Natural killer cell (primary cell): ENCODE results near the gene CFAP99. TPM values are rescaled to one million over a fixed set of nuclear protein-coding genes. Genes with fewer than 3 reads are reported as not detected.
"Not testable (repeated sequence)": the region's sequence is repeated elsewhere in the genome, so short reads cannot be mapped to it uniquely, and the experiment has no call there.

Source experiments
- ATAC-seq, 3 donors: fragments of 150-1000 bp in 2 of 3; fragments of 200-7000 bp in 1 of 3; cut with Tn5 transposase; 1 replicate in 1 of 3; 2 replicates in 2 of 3; pipeline ENCODE4 v1.10.0; 2021; ENCODE audit warnings: mild to moderate bottlenecking in 2 of 3, moderate library complexity in 2 of 3
- DNase-seq, 2 donors: peaks; one replicate each; pipeline versions ENCODE4 v3.0.0 to v3.0.0-alpha.2; 2013 to 2021; ENCODE audit warnings: mixed read lengths in 1 of 2
- H3K27ac ChIP-seq: one replicate; pipeline ENCODE4 v1.5.1; 2013; ENCODE audit warnings: mild to moderate bottlenecking, low read length
- H3K27me3 ChIP-seq: one replicate; pipeline ENCODE4 v1.6.1; 2013; ENCODE audit warnings: low read length; ENCODE audit not compliant: control insufficient read depth, insufficient read depth
- H3K36me3 ChIP-seq: one replicate; pipeline ENCODE4 v1.6.1; 2013; ENCODE audit warnings: low read length; ENCODE audit not compliant: control insufficient read depth, insufficient read depth
- H3K4me1 ChIP-seq: one replicate; pipeline ENCODE4 v1.6.1; 2013; ENCODE audit warnings: low read length; ENCODE audit not compliant: control insufficient read depth, insufficient read depth
- H3K4me3 ChIP-seq: one replicate; pipeline ENCODE4 v1.5.1; 2013; ENCODE audit warnings: low read length
- H3K9me3 ChIP-seq: one replicate; pipeline ENCODE4 v1.6.1; 2013; ENCODE audit warnings: low read length; ENCODE audit not compliant: control insufficient read depth, insufficient read depth
- H3K27ac Mint-ChIP-seq, 2 donors: one replicate each; pipeline ENCODE4 v1.8.0; 2022; ENCODE audit warnings: mild to moderate bottlenecking in 2 of 2, mixed read lengths in 2 of 2, moderate library complexity in 1 of 2
- H3K27me3 Mint-ChIP-seq, 2 donors: one replicate each; pipeline ENCODE4 v1.8.0; 2022; ENCODE audit warnings: low read depth in 2 of 2, mixed read lengths in 2 of 2
- H3K36me3 Mint-ChIP-seq: one replicate; pipeline ENCODE4 v1.8.0; 2022; ENCODE audit warnings: mixed read lengths
- H3K4me1 Mint-ChIP-seq, 2 donors: one replicate each; pipeline ENCODE4 v1.8.0; 2022; ENCODE audit warnings: mixed read lengths in 2 of 2
- H3K4me3 Mint-ChIP-seq: one replicate; pipeline ENCODE4 v1.8.0; 2022; ENCODE audit warnings: mild to moderate bottlenecking, moderate library complexity, mixed read lengths
- H3K9me3 Mint-ChIP-seq, 2 donors: one replicate each; pipeline ENCODE4 v1.8.0; 2022; ENCODE audit warnings: mixed read lengths in 2 of 2
- WGBS: methylation state at CpG from one replicate; pipeline ENCODE4 v1.1.7; 2013; ENCODE audit warnings: missing lambda C conversion rate; ENCODE audit not compliant: insufficient coverage; 5-methylcytosine and 5-hydroxymethylcytosine counted together
- intact Hi-C: fragments of 100-400 bp; cut with micrococcal nuclease; formaldehyde crosslinking; loops from one replicate; pipeline ENCODE4 v1.14.2; 2022
- total RNA-seq, 4 donors: library from RNA; stranded (reverse); fragments of 120-200 nt in 1 of 4; gene quantifications; one replicate each; pipeline versions ENCODE4 v1.2.3 to v1.2.4, GENCODE V29; 2013 to 2022
- TF ChIP-seq, protein P1 (sequence below): fragments of 200-600 bp; IDR thresholded peaks from one replicate; pipeline ENCODE4 v1.8.0; 2022; ENCODE audit warnings: antibody characterized with exemption

Gene CFAP99
- total RNA-seq, 3 donors from 2014 or later (not counting 1 experiment from before 2014, with no cell fraction given): not detected

DNA sequence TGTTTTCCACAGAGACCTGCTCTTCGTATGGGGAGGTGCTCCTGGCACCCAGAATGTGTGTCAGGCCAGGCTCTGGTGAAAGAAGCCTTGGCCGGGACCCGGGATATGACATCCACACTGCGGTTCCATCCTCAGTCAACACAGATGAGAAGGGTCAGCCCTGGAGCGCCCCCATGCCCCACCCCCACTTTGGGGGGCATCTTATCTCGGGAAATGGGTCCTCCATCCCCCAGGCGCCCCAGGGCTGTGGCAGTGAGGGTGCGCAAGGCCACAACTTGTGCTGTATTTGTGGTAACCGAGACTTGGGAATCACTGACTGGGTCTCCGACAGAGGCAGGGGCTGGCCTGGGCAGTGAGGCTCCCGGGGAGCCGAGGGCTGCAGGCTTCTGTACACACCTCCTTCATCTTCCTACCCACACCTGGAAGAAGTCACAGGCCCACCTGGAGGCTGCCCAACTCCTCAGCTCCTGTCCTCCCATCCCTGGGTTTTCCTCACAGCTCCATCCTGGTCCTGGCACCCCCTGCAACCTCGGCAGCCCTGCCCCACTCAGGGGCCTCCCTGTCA lies 8.0 kb downstream of the CFAP99 start:
- Histone ChIP-seq H3K4me3 (no peak overlapping the region), H3K27ac (no peak overlapping the region), H3K36me3 (no peaks in the 10 kb centered on the region), H3K27me3 (peaks cover 2% of the 10 kb centered on the region), H3K9me3 (no peaks in the 10 kb centered on the region), H3K4me1 (no peaks in the 10 kb centered on the region)
- Mint-ChIP-seq H3K36me3 (no peaks in the 10 kb centered on the region), H3K27ac (no peak overlapping the region), H3K27me3 (peaks cover 5 to 8% of the 10 kb centered on the region in 2 donors), H3K4me3 (no peak overlapping the region), H3K9me3 (no peaks in the 10 kb centered on the region), H3K4me1 (peaks cover 0 to 4% of the 10 kb centered on the region in 2 donors)
- WGBS: 85% methylated on average over 13 of the region's 13 CpGs
- intact Hi-C loops: no loop called here
- ATAC-seq (no peak), DNase-seq (no peak)
- TF ChIP-seq, protein P1, sequence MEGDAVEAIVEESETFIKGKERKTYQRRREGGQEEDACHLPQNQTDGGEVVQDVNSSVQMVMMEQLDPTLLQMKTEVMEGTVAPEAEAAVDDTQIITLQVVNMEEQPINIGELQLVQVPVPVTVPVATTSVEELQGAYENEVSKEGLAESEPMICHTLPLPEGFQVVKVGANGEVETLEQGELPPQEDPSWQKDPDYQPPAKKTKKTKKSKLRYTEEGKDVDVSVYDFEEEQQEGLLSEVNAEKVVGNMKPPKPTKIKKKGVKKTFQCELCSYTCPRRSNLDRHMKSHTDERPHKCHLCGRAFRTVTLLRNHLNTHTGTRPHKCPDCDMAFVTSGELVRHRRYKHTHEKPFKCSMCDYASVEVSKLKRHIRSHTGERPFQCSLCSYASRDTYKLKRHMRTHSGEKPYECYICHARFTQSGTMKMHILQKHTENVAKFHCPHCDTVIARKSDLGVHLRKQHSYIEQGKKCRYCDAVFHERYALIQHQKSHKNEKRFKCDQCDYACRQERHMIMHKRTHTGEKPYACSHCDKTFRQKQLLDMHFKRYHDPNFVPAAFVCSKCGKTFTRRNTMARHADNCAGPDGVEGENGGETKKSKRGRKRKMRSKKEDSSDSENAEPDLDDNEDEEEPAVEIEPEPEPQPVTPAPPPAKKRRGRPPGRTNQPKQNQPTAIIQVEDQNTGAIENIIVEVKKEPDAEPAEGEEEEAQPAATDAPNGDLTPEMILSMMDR: no peak

DNA sequence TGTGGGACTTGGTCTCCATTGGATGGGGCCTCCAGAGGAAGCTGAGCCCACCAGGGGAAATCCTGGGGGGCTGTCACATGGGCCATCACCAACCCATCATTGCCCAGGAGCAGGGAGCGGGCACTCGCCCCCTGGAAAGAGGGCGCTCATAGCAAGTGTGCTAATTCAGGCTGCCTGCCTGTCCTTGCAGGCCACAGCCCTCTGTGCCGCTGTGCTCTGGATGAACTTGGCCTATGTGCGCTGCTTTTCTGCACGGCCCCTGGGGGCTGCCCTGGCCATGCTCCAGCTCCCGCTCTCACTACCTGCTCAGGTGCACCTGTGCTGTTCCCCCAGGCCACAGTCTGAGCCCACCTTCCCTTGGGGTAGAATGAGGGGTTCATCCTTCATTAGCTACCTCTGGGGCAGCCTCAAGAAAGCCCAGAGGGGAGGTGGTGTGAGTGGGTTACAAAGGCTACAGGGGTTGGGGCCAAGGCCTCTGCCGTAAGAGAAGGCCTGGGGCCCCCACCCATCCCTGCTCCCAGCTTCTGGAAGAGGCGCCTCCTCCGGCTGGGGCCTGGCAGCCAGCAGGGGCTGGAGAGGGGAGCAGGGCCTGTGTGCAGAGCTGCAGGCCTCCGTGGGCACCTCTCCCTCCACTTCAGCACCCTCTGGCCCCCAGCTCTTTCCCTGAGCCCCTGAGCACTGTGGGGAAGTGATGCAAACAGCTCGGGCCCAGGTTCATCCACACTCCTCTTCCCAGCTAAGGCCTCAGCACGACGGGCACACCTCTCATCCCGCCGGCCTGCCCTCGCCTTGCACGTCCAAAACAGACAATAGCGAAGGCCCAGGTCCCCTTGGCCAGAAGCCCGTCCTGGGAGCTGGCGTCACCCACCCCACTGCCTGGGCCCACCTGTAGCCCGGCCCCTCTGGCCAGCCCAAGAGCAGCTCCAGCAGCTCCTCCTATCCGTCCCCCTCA lies 8.9 kb downstream of the CFAP99 start:
- no peaks in the 10 kb centered on the region for H3K36me3 ChIP-seq
- intact Hi-C loops: no loop called here
- no peaks in the 10 kb centered on the region for H3K36me3 Mint-ChIP-seq
- H3K27ac Mint-ChIP-seq: no peak overlapping the region
- H3K4me3 ChIP-seq: no peak overlapping the region
- no peaks in the 10 kb centered on the region for H3K27me3 ChIP-seq
- no peak for DNase-seq
- H3K4me1 Mint-ChIP-seq: peaks cover 0 to 4% of the 10 kb centered on the region in 2 donors
- H3K27ac ChIP-seq: no peak overlapping the region
- TF ChIP-seq, protein P1: no peak
- no peak overlapping the region for H3K4me3 Mint-ChIP-seq
- no peaks in the 10 kb centered on the region for H3K9me3 Mint-ChIP-seq
- H3K27me3 Mint-ChIP-seq: peaks cover under 1 to 5% of the 10 kb centered on the region in 2 donors
- no peaks in the 10 kb centered on the region for H3K9me3 ChIP-seq
- ATAC-seq: no peak
- WGBS: 95% methylated on average over 23 of the region's 23 CpGs
- no peaks in the 10 kb centered on the region for H3K4me1 ChIP-seq

DNA sequence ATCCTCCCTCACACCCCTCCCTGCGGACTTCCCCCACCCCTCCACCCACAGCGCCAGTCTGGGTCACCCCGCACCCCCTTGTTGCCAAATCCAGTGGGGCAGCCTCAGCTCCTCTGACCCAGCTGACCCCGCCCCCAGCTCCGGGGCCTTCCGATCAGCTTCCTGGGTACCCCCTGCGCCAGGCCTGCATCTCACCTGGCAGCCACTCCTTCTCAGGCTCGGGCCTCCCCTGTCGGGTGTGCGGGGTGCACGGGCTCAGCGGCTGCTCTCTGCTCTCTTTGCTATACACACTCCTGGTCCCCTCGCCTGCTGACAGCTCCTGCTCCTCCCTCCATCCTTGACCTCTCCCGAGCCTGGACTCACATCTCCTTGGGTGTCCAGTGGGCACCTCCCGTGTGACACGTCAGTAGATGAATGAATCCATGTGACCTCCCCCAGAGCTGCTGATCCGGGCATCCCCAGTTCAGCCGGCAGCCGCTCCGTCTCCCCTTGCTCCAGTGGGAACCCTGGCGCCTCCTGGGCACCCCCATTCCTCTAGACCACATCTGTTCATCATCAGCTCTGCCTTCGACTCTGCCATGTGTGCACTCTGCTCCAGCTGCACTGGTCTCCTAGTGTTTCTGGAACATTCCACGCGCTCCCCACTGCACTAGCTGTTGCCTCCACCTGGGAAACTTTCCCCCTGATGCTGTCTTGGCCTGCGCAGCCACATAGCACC lies 9.9 kb downstream of the CFAP99 start:
- intact Hi-C loops: no loop called here
- Mint-ChIP-seq H3K4me3 (no peak overlapping the region), H3K9me3 (no peaks in the 10 kb centered on the region), H3K27ac (no peak overlapping the region), H3K4me1 (peaks cover 0 to 4% of the 10 kb centered on the region in 2 donors), H3K36me3 (no peaks in the 10 kb centered on the region), H3K27me3 (peaks cover 0 to 5% of the 10 kb centered on the region in 2 donors)
- no peak overlapping the region for H3K4me3 ChIP-seq
- no peak for ATAC-seq
- no peaks in the 10 kb centered on the region for H3K27me3 ChIP-seq
- no peaks in the 10 kb centered on the region for H3K9me3 ChIP-seq
- WGBS: 89% methylated on average over 24 of the region's 25 CpGs
- DNase-seq: no peak
- no peaks in the 10 kb centered on the region for H3K36me3 ChIP-seq
- TF ChIP-seq, protein P1: no peak
- no peak overlapping the region for H3K27ac ChIP-seq
- no peaks in the 10 kb centered on the region for H3K4me1 ChIP-seq

DNA sequence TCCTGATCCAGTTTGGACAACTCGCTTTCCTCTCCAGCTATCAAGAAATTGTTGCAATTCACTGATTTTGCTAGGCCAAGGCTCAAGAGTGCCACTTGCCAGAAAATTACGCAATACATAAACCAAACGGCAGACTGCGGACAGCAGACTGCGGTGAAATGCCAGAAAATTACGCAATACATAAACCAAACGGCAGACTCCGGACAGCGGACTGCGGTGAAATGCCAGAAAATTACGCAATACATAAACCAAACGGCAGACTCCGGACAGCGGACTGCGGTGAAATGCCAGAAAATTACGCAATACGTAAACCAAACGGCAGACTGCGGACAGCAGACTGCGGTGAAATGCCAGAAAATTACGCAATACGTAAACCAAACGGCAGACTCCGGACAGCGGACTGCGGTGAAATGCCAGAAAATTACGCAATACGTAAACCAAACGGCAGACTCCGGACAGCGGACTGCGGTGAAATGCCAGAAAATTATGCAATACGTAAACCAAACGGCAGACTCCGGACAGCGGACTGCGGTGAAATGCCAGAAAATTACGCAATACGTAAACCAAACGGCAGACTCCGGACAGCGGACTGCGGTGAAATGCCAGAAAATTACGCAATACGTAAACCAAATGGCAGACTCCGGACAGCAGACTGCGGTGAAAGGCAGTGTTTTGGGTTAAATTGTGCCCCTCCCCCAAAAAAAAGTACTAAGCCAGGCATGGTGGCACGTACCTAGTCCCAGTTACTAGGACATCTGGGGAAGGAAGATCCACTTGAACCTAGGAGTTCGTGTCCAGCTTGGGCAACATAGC lies 11.4 kb downstream of the CFAP99 start:
- H3K9me3 Mint-ChIP-seq, H3K4me1 ChIP-seq, H3K27me3 Mint-ChIP-seq, H3K4me1 Mint-ChIP-seq, H3K27ac Mint-ChIP-seq, H3K36me3 ChIP-seq, H3K9me3 ChIP-seq, H3K27me3 ChIP-seq, H3K36me3 Mint-ChIP-seq, H3K27ac ChIP-seq, H3K4me3 ChIP-seq, intact Hi-C loops, H3K4me3 Mint-ChIP-seq, DNase-seq, ATAC-seq: not testable (repeated sequence)
- 87% methylated on average over 25 of the region's 49 CpGs for WGBS
